H9 (cell line): ENCODE measurements around the gene CCSER1. TPM values are rescaled to one million over a fixed set of nuclear protein-coding genes. Genes with fewer than 3 reads are reported as not detected.

Experiments
- DNase-seq: peaks from one replicate; pipeline ENCODE4 v3.0.0-alpha.2; 2017
- H2AFZ ChIP-seq: one replicate; pipeline ENCODE4 v1.6.1; 2013; ENCODE audit warnings: mild to moderate bottlenecking, low read length, control low read depth, moderate library complexity
- H2AK5ac ChIP-seq: 2 replicates; pipeline ENCODE4 v1.6.1; 2013; ENCODE audit warnings: low read length, control low read depth, mixed read lengths; ENCODE audit not compliant: insufficient read length
- H2BK120ac ChIP-seq: one replicate; pipeline ENCODE4 v1.6.1; 2013; ENCODE audit warnings: low read depth, mild to moderate bottlenecking, low read length, control low read depth, inconsistent platforms; ENCODE audit not compliant: poor library complexity, severe bottlenecking
- H2BK12ac ChIP-seq: 2 replicates; pipeline ENCODE4 v1.6.1; 2013; ENCODE audit warnings: low read length, control low read depth, mixed read lengths, low read depth; ENCODE audit not compliant: insufficient read length
- H2BK15ac ChIP-seq: 2 replicates; pipeline ENCODE4 v1.6.1; 2013; ENCODE audit warnings: low read depth, low read length, control low read depth
- H2BK20ac ChIP-seq: one replicate; pipeline ENCODE4 v1.6.1; 2013; ENCODE audit warnings: low read depth, mild to moderate bottlenecking, low read length, control low read depth, inconsistent platforms; ENCODE audit not compliant: poor library complexity, severe bottlenecking
- H2BK5ac ChIP-seq: 2 replicates; pipeline ENCODE4 v1.6.1; 2013; ENCODE audit warnings: low read length, control low read depth, mixed read lengths; ENCODE audit not compliant: insufficient read length
- H3K14ac ChIP-seq: 2 replicates; pipeline ENCODE4 v1.6.1; 2013; ENCODE audit warnings: low read length, control low read depth; ENCODE audit not compliant: insufficient read depth
- H3K18ac ChIP-seq: 2 replicates; pipeline ENCODE4 v1.6.1; 2013; ENCODE audit warnings: low read depth, mild to moderate bottlenecking, mixed read lengths, low read length, control low read depth; ENCODE audit not compliant: insufficient read length
- H3K23ac ChIP-seq: 2 replicates; pipeline ENCODE4 v1.6.1; 2013; ENCODE audit warnings: low read length, control low read depth, mixed read lengths, low read depth; ENCODE audit not compliant: insufficient read length
- H3K23me2 ChIP-seq: 2 replicates; pipeline ENCODE4 v1.6.1; 2013; ENCODE audit warnings: low read depth, mild to moderate bottlenecking, mixed read lengths, low read length, control low read depth; ENCODE audit not compliant: insufficient read length, poor library complexity, severe bottlenecking
- H3K27ac ChIP-seq: 2 replicates; pipeline ENCODE4 v1.5.1; 2013; ENCODE audit warnings: low read length, control low read depth, mixed read lengths, low read depth; ENCODE audit not compliant: insufficient read length
- H3K27me3 ChIP-seq: 2 replicates; pipeline ENCODE4 v1.6.1; 2013; ENCODE audit warnings: low read length, control low read depth, inconsistent platforms; ENCODE audit not compliant: insufficient read depth
- H3K4ac ChIP-seq: 2 replicates; pipeline ENCODE4 v1.6.1; 2013; ENCODE audit warnings: low read depth, mild to moderate bottlenecking, control low read depth, inconsistent platforms, low read length, moderate library complexity
- H3K4me1 ChIP-seq: 2 replicates; pipeline ENCODE4 v1.6.1; 2013; ENCODE audit warnings: low read length, control low read depth, inconsistent platforms; ENCODE audit not compliant: insufficient read depth
- H3K4me2 ChIP-seq: 2 replicates; pipeline ENCODE4 v1.6.1; 2013; ENCODE audit warnings: low read length, control low read depth, mixed read lengths; ENCODE audit not compliant: insufficient read length, insufficient read depth
- H3K56ac ChIP-seq: 2 replicates; pipeline ENCODE4 v1.6.1; 2013; ENCODE audit warnings: low read depth, mild to moderate bottlenecking, mixed read lengths, low read length, control low read depth; ENCODE audit not compliant: insufficient read length
- H3K79me1 ChIP-seq: 2 replicates; pipeline ENCODE4 v1.6.1; 2013; ENCODE audit warnings: low read depth, mild to moderate bottlenecking, moderate library complexity, low read length, control low read depth, inconsistent platforms; ENCODE audit not compliant: insufficient read depth, poor library complexity, severe bottlenecking
- H3K79me2 ChIP-seq: 2 replicates; pipeline ENCODE4 v1.6.1; 2013; ENCODE audit warnings: low read length, control low read depth, inconsistent platforms; ENCODE audit not compliant: insufficient read depth
- H3K9ac ChIP-seq: 2 replicates; pipeline ENCODE4 v1.6.1; 2013; ENCODE audit warnings: low read length, control low read depth, mixed read lengths; ENCODE audit not compliant: insufficient read length; ENCODE audit errors: extremely low read depth
- H3K9me3 ChIP-seq: one replicate; pipeline ENCODE4 v1.6.1; 2013; ENCODE audit warnings: low read depth, low read length, inconsistent platforms; ENCODE audit not compliant: control insufficient read depth
- H3T11ph ChIP-seq: one replicate; pipeline ENCODE4 v1.6.1; 2013; ENCODE audit warnings: mild to moderate bottlenecking, low read length, control low read depth, inconsistent platforms
- H4K20me1 ChIP-seq: one replicate; pipeline ENCODE4 v1.6.1; 2013; ENCODE audit not compliant: control insufficient read depth, insufficient read length, insufficient read depth
- H4K5ac ChIP-seq: 2 replicates; pipeline ENCODE4 v1.6.1; 2013; ENCODE audit warnings: low read depth, mild to moderate bottlenecking, mixed read lengths, low read length, control low read depth; ENCODE audit not compliant: insufficient read length
- H4K8ac ChIP-seq: replicated peaks from 2 replicates; pipeline ENCODE4 v1.6.1; 2013; ENCODE audit warnings: low read length, control low read depth, mixed read lengths, low read depth; ENCODE audit not compliant: insufficient read length
- H4K91ac ChIP-seq: 2 replicates; pipeline ENCODE4 v1.6.1; 2013; ENCODE audit warnings: low read depth, mild to moderate bottlenecking, moderate library complexity, mixed read lengths, low read length, control low read depth; ENCODE audit not compliant: insufficient read length
- H3K27ac Mint-ChIP-seq, 3 experiments: 2 replicates in 2 of 3; 3 replicates in 1 of 3; pipeline ENCODE4 v1.8.0; 2020 to 2021; ENCODE audit warnings: mixed read lengths in 3 of 3, mild to moderate bottlenecking in 1 of 3, moderate library complexity in 1 of 3
- H3K27me3 Mint-ChIP-seq: 2 replicates; pipeline ENCODE4 v1.8.0; 2021; ENCODE audit warnings: low read depth, mild to moderate bottlenecking, moderate library complexity, mixed read lengths
- H3K36me3 Mint-ChIP-seq, 3 experiments: 2 replicates in 2 of 3; 3 replicates in 1 of 3; pipeline ENCODE4 v1.8.0; 2020 to 2021; ENCODE audit warnings: low read depth in 3 of 3, mixed read lengths in 3 of 3; ENCODE audit not compliant: insufficient read depth in 1 of 3
- H3K4me1 Mint-ChIP-seq, 2 experiments: 2 replicates each; pipeline ENCODE4 v1.8.0; 2020; ENCODE audit warnings: mixed read lengths in 2 of 2
- H3K4me3 Mint-ChIP-seq, 2 experiments: 2 replicates in 1 of 2; 3 replicates in 1 of 2; pipeline ENCODE4 v1.8.0; 2020 to 2021; ENCODE audit warnings: mild to moderate bottlenecking in 2 of 2, mixed read lengths in 2 of 2, moderate library complexity in 1 of 2
- H3K9me3 Mint-ChIP-seq, 2 experiments: 2 replicates in 1 of 2; 3 replicates in 1 of 2; pipeline ENCODE4 v1.8.0; 2020; ENCODE audit warnings: mild to moderate bottlenecking in 2 of 2, mixed read lengths in 2 of 2, moderate library complexity in 1 of 2
- CTCF ChIP-seq: fragments of 200-600 bp; sonication (generic); conservative IDR thresholded peaks from 3 replicates; pipeline ENCODE4 v1.8.0; 2021; ENCODE audit warnings: antibody characterized with exemption, mild to moderate bottlenecking
- WGBS: extraction: QIAGEN DNeasy Blood & Tissue Kit; methylation state at CpG from one replicate; pipeline ENCODE4 v1.1.7; 2013; ENCODE audit warnings: missing lambda C conversion rate, low lambda C conversion rate, mixed read lengths; ENCODE audit not compliant: insufficient read length; ENCODE audit errors: extremely low coverage; 5-methylcytosine and 5-hydroxymethylcytosine counted together
- total RNA-seq: library from RNA; stranded (reverse); gene quantifications from 2 replicates; pipeline ENCODE4 v1.2.1, GENCODE V29; 2021

The CCSER1 gene
- total RNA-seq, 1 experiment from 2014 or later: 0.37 TPM

GRCh38 chr4:90842960-90843359 lies 715.8 kb downstream of the CCSER1 start:
- Histone ChIP-seq H2BK12ac (no peak overlapping the region), H2BK15ac (no peak overlapping the region), H3K9ac (no peak overlapping the region), H3K18ac (no peak overlapping the region), H2AFZ (no peak overlapping the region), H3K23me2 (no peaks in the 10 kb centered on the region), H3K27me3 (no peaks in the 10 kb centered on the region), H2BK5ac (no peak overlapping the region), H3K56ac (no peak overlapping the region), H3K4me1 (no peaks in the 10 kb centered on the region), H3K23ac (no peak overlapping the region), H3K4me2 (no peak overlapping the region), H2BK20ac (no peak overlapping the region), H4K8ac (no peak overlapping the region), H2BK120ac (no peak overlapping the region), H2AK5ac (no peak overlapping the region), H3T11ph (no peak overlapping the region), H3K79me2 (no peaks in the 10 kb centered on the region), H4K91ac (no peak overlapping the region), H3K27ac (no peak overlapping the region), H3K79me1 (no peaks in the 10 kb centered on the region), H4K5ac (no peak overlapping the region), H3K9me3 (no peaks in the 10 kb centered on the region), H4K20me1 (no peaks in the 10 kb centered on the region), H3K4ac (no peak overlapping the region), H3K14ac (no peak overlapping the region)
- Mint-ChIP-seq H3K27ac (no peak overlapping the region), H3K27me3 (no peaks in the 10 kb centered on the region), H3K9me3 (no peaks in the 10 kb centered on the region; a peak in 1 of 5 replicates), H3K4me1 (peaks cover 3 to 14% of the 10 kb centered on the region in 2 experiments; a peak in 2 of 4 replicates), H3K36me3 (peaks cover 0 to 7% (median 0%) of the 10 kb centered on the region in 3 experiments; a peak in 3 of 7 replicates), H3K4me3 (no peak overlapping the region)
- TF ChIP-seq CTCF: no peak
- no peak for DNase-seq
- no CpG with 5 or more reads among the region's 2 CpGs for WGBS
